HepG2 (cell line): Measurements from ENCODE around the gene MYOF. TPM values are rescaled to one million over a fixed set of nuclear protein-coding genes. Genes with fewer than 3 reads are reported as not detected.

Experiments
- ATAC-seq: fragments of 200-7000 bp; cut with Tn5 transposase; 3 replicates; pipeline ENCODE4 v1.9.1; 2020; ENCODE audit warnings: mild to moderate bottlenecking, moderate library complexity
- BruUV-seq: library from RNA; stranded (reverse); fragments of 400-500 nt; replicated peaks from 2 replicates; lab custom pipeline; 2021; lab: Mats Ljungman, UMichigan
- CTCF ChIA-PET: fragments of 300-600 bp; formaldehyde crosslinking; extraction: SDS; loops from one replicate; lab custom pipeline; 2021; ENCODE audit warnings: low total read pairs, inconsistent platforms, low intra/inter-chr PET ratio; lab: Yijun Ruan, JAX
- POLR2A ChIA-PET: fragments of 350-600 bp; sonication (Branson Sonifier 250); formaldehyde crosslinking; loops from one replicate; lab custom pipeline; 2020; ENCODE audit warnings: antibody characterized with exemption, inconsistent platforms; lab: Yijun Ruan, JAX
- DNase-seq: peaks from one replicate; pipeline ENCODE4 v3.0.0-alpha.2; 2015; ENCODE audit warnings: low spot score
- FAIRE-seq: peaks from 3 replicates; lab custom pipeline; 2011; peaks lifted over from hg19 to GRCh38; lab: Jason Lieb, UNC
- H2AFZ ChIP-seq: one replicate; pipeline ENCODE4 v1.6.1; 2011; ENCODE audit warnings: low read length, inconsistent platforms
- H3K27ac ChIP-seq: fragments of 300-600 bp; 3 replicates; pipeline ENCODE4 v1.8.0; 2011; ENCODE audit warnings: mixed run types, mild to moderate bottlenecking, mixed read lengths, low read length, inconsistent platforms; ENCODE audit not compliant: insufficient read depth; ENCODE audit errors: extremely low read length
- H3K27me3 ChIP-seq, 2 experiments: fragments of 200-600 bp in 1 of 2; 2 replicates in 1 of 2; 3 replicates in 1 of 2; pipeline versions ENCODE4 v1.6.0 to v1.8.0; 2011; ENCODE audit warnings: low read length in 2 of 2, mild to moderate bottlenecking in 2 of 2, moderate library complexity in 2 of 2, inconsistent platforms in 1 of 2; ENCODE audit not compliant: insufficient read depth in 2 of 2, control insufficient read depth in 1 of 2
- H3K36me3 ChIP-seq, 2 experiments: fragments of 200-600 bp in 1 of 2; replicated peaks in 1 of 2; 2 replicates in 1 of 2; 3 replicates in 1 of 2; pipeline versions ENCODE4 v1.5.1 to v1.8.0; 2011; ENCODE audit warnings: low read length in 2 of 2, inconsistent platforms in 1 of 2; ENCODE audit not compliant: insufficient read depth in 2 of 2, control insufficient read depth in 1 of 2
- H3K4me1 ChIP-seq: 2 replicates; pipeline ENCODE4 v1.5.1; 2012; ENCODE audit warnings: low read length, inconsistent platforms; ENCODE audit not compliant: insufficient read depth
- H3K4me2 ChIP-seq: 2 replicates; pipeline ENCODE4 v1.6.0; 2011; ENCODE audit warnings: low read depth, low read length, inconsistent platforms
- H3K4me3 ChIP-seq, 3 experiments: fragments of 200-600 bp in 1 of 3; sonication (generic), shearing (Covaris generic) in 1 of 3; replicated peaks in 1 of 3; 2 replicates each; pipeline ENCODE4 v1.5.1; 2011 to 2016; ENCODE audit warnings: low read length in 3 of 3, inconsistent platforms in 2 of 3, low read depth in 2 of 3, mild to moderate bottlenecking in 2 of 3, control low read depth in 1 of 3, mixed read lengths in 1 of 3; ENCODE audit not compliant: insufficient read depth in 1 of 3
- H3K79me2 ChIP-seq: one replicate; pipeline ENCODE4 v1.6.1; 2011; ENCODE audit warnings: low read length, inconsistent platforms; ENCODE audit not compliant: insufficient read depth
- H3K9ac ChIP-seq: 2 replicates; pipeline ENCODE4 v1.6.0; 2011; ENCODE audit warnings: mild to moderate bottlenecking, low read depth, low read length, inconsistent platforms; ENCODE audit not compliant: insufficient read depth
- H3K9me3 ChIP-seq: 2 replicates; pipeline ENCODE4 v1.5.1; 2012; ENCODE audit warnings: mild to moderate bottlenecking, low read length
- H4K20me1 ChIP-seq: 2 replicates; pipeline ENCODE4 v1.6.0; 2011; ENCODE audit warnings: inconsistent platforms, mild to moderate bottlenecking, low read length, moderate library complexity; ENCODE audit not compliant: insufficient read depth
- KLF12 ChIP-seq: sonication (generic); formaldehyde crosslinking; IDR thresholded peaks from 2 replicates; pipeline ENCODE4 v1.4.0; 2020; ENCODE audit warnings: missing genetic modification reagents, borderline replicate concordance
- NR0B2 ChIP-seq: sonication (generic); formaldehyde crosslinking; IDR thresholded peaks from 2 replicates; pipeline ENCODE4 v1.4.0; 2020; ENCODE audit warnings: mild to moderate bottlenecking, missing genetic modification reagents
- NR2C2 ChIP-seq: sonication (generic); formaldehyde crosslinking; IDR thresholded peaks from 2 replicates; pipeline ENCODE4 v1.4.0; 2020; ENCODE audit warnings: missing genetic modification reagents, mild to moderate bottlenecking, moderate library complexity, borderline replicate concordance
- PCBP2 ChIP-seq: fragments of 200-400 bp; formaldehyde crosslinking; optimal IDR thresholded peaks from 2 replicates; pipeline ENCODE3; 2018; ENCODE audit warnings: low read length, low read depth; ENCODE audit not compliant: poor library complexity, severe bottlenecking
- SRSF4 ChIP-seq: fragments of 200-400 bp; formaldehyde crosslinking; IDR thresholded peaks from one replicate; pipeline ENCODE4 v1.6.1; 2018; ENCODE audit warnings: mild to moderate bottlenecking, low read depth, low read length, moderate library complexity; ENCODE audit not compliant: poor library complexity, severe bottlenecking
- YEATS2 ChIP-seq: sonication (generic); formaldehyde crosslinking; IDR thresholded peaks from 2 replicates; pipeline ENCODE4 v1.4.0; 2020; ENCODE audit warnings: missing genetic modification reagents, borderline replicate concordance
- ZC3H13 ChIP-seq: sonication (generic); formaldehyde crosslinking; IDR thresholded peaks from 2 replicates; pipeline ENCODE4 v1.8.1; 2023; ENCODE audit warnings: mild to moderate bottlenecking, missing genetic modification reagents, moderate library complexity
- ZFYVE20 ChIP-seq: sonication (generic); formaldehyde crosslinking; IDR thresholded peaks from 2 replicates; pipeline ENCODE4 v1.8.0; 2023; ENCODE audit warnings: low read depth, mild to moderate bottlenecking, moderate library complexity, missing genetic modification reagents, borderline replicate concordance
- ZNF451 ChIP-seq: sonication (generic); formaldehyde crosslinking; IDR thresholded peaks from 2 replicates; pipeline ENCODE4 v1.5.0; 2020; ENCODE audit warnings: mild to moderate bottlenecking, missing genetic modification reagents
- ZNF547 ChIP-seq: sonication (generic); formaldehyde crosslinking; IDR thresholded peaks from 2 replicates; pipeline ENCODE4 v1.5.1; 2020; ENCODE audit warnings: mild to moderate bottlenecking, missing genetic modification reagents
- ZNF589 ChIP-seq: sonication (generic); formaldehyde crosslinking; conservative IDR thresholded peaks from 2 replicates; pipeline ENCODE4 v1.8.0; 2022; ENCODE audit warnings: mild to moderate bottlenecking, moderate library complexity, missing genetic modification reagents
- ZNF605 ChIP-seq: sonication (generic); formaldehyde crosslinking; IDR thresholded peaks from 2 replicates; pipeline ENCODE4 v1.8.0; 2022; ENCODE audit warnings: mild to moderate bottlenecking, missing genetic modification reagents
- WGBS: methylation state at CpG from one replicate; pipeline ENCODE4 v1.1.6; 2017; ENCODE audit warnings: low lambda C conversion rate; 5-methylcytosine and 5-hydroxymethylcytosine counted together
- in situ Hi-C: cut with HindIII; loops from 2 replicates; pipeline ENCODE4 v1.10.0; 2017; ENCODE audit warnings: low pct_unique_long_range_greater_than_20kb; ENCODE audit not compliant: extremely low pct_ligation_motif_present
- intact Hi-C: fragments of 100-400 bp; cut with micrococcal nuclease; formaldehyde crosslinking; loops from one replicate; pipeline ENCODE4 v1.10.0; 2022; ENCODE audit not compliant: unreplicated experiment
- polyA plus RNA-seq, 8 experiments: library from polyadenylated mRNA; depleted of rRNA in 3 of 8; stranded (reverse) in 7 of 8; unstranded in 1 of 8; fragments of >200 nt; fragmentation: Illumina TruSeq in 4 of 8; extraction: Trizol in 4 of 8; gene quantifications; 2 replicates each; pipeline versions ENCODE4 v1.2.1 to v1.2.3, GENCODE V29; 2011 to 2016; ENCODE audit warnings: low read depth in 4 of 8, missing spikeins in 1 of 8, mixed read lengths in 1 of 8; ENCODE audit not compliant: insufficient read depth in 1 of 8
- total RNA-seq, 5 experiments: library from RNA; depleted of rRNA; stranded (reverse); fragments of >200 nt; fragmentation: Illumina TruSeq; extraction: Trizol; gene quantifications; 2 replicates each; pipeline ENCODE4 v1.2.3, GENCODE V29; 2016; ENCODE audit warnings: low read depth in 1 of 5
- TF ChIP-seq, protein P1 (sequence below): sonication (generic); formaldehyde crosslinking; IDR thresholded peaks from 2 replicates; pipeline ENCODE4 v1.4.0; 2020; ENCODE audit warnings: mild to moderate bottlenecking, missing genetic modification reagents
- TF ChIP-seq, protein P2 (sequence below): sonication (generic); formaldehyde crosslinking; IDR thresholded peaks from 2 replicates; pipeline ENCODE4 v1.8.0; 2022; ENCODE audit warnings: missing genetic modification reagents, mild to moderate bottlenecking, inconsistent platforms, borderline replicate concordance

MYOF gene
- total and polyA plus RNA-seq, 2 of the 13 experiments (the other 11 are each of a cell fraction or from before 2014, with no cell fraction given) = 0.18 to 0.42 TPM

- POLR2A ChIA-PET = no interaction called here
- Histone ChIP-seq H3K4me2 (no peak overlapping the region), H3K79me2 (no peaks in the 10 kb centered on the region), H3K27me3 (no peaks in the 10 kb centered on the region; a peak in 1 of 5 replicates), H3K9me3 (no peaks in the 10 kb centered on the region), H3K9ac (no peak overlapping the region), H3K27ac (no peak overlapping the region), H3K36me3 (no peaks in the 10 kb centered on the region), H3K4me3 (no peak overlapping the region), H2AFZ (no peak overlapping the region)
- CTCF ChIA-PET = no interaction called here
- DNase-seq = no peak
- intact Hi-C loops = no loop called here
- in situ Hi-C loops = no loop called here
- no peak for ATAC-seq
- 44% methylated on average over 2 of the region's 6 CpGs for WGBS
- TF ChIP-seq, protein P1, sequence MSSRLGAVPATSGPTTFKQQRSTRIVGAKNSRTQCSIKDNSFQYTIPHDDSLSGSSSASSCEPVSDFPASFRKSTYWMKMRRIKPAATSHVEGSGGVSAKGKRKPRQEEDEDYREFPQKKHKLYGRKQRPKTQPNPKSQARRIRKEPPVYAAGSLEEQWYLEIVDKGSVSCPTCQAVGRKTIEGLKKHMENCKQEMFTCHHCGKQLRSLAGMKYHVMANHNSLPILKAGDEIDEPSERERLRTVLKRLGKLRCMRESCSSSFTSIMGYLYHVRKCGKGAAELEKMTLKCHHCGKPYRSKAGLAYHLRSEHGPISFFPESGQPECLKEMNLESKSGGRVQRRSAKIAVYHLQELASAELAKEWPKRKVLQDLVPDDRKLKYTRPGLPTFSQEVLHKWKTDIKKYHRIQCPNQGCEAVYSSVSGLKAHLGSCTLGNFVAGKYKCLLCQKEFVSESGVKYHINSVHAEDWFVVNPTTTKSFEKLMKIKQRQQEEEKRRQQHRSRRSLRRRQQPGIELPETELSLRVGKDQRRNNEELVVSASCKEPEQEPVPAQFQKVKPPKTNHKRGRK (CRISPR knock-in tag) = no peak
- no peak for TF ChIP-seq SRSF4
- TF ChIP-seq, all 625 proteins: peak for 0
- H4K20me1 ChIP-seq = no peaks in the 10 kb centered on the region
- FAIRE-seq = no peak
- BruUV-seq = no TSS peak
- no peaks in the 10 kb centered on the region for H3K4me1 ChIP-seq
Measured at GRCh38 chr10:93280121-93280698, 201.9 kb downstream of the MYOF start.

DNA sequence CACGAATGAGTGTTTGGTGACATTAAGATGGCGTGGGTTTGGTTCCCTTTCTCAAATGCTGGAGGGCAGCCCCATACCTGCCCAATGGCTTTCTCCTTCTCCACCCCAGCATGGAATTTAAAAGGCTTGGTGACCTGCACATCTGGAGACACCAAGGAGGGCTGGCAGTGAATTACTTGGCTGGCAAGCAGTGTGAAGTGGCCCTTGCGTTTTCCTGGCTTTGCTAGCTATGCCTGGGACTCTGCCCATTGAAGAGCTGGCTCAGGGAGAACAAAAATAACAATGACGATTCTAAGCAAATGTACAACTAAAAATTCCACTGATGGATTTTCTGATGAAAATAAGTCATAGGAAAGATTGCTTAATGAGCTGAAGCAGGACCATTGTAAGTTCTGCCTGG lies 204.8 kb downstream of the MYOF start:
- no peaks in the 10 kb centered on the region for H3K4me1 ChIP-seq
- no peaks in the 10 kb centered on the region for H3K9me3 ChIP-seq
- H2AFZ ChIP-seq = no peak overlapping the region
- H3K36me3 ChIP-seq = no peaks in the 10 kb centered on the region
- POLR2A ChIA-PET = no interaction called here
- CTCF ChIA-PET = no interaction called here
- BruUV-seq = no TSS peak
- WGBS = 29% methylated on average over 4 of the region's 4 CpGs
- no peak overlapping the region for H3K4me2 ChIP-seq
- ATAC-seq (no peak), DNase-seq (no peak), FAIRE-seq (no peak)
- no peaks in the 10 kb centered on the region for H4K20me1 ChIP-seq
- H3K4me3 ChIP-seq = no peak overlapping the region
- no peaks in the 10 kb centered on the region for H3K27me3 ChIP-seq
- intact Hi-C loops (no loop called here), in situ Hi-C loops (no loop called here)
- H3K9ac ChIP-seq = no peak overlapping the region
- no peak overlapping the region for H3K27ac ChIP-seq
- no peaks in the 10 kb centered on the region for H3K79me2 ChIP-seq
- TF ChIP-seq ZNF547 (CRISPR knock-in tag) (no peak), YEATS2 (CRISPR knock-in tag) (no peak), ZC3H13 (CRISPR knock-in tag) (no peak), ZNF589 (CRISPR knock-in tag) (no peak), KLF12 (CRISPR knock-in tag) (no peak), PCBP2 (no peak), NR2C2 (no peak), ZNF605 (CRISPR knock-in tag) (no peak), ZNF451 (no peak), NR0B2 (CRISPR knock-in tag) (no peak), ZFYVE20 (CRISPR knock-in tag) (no peak)
- TF ChIP-seq, protein P2, sequence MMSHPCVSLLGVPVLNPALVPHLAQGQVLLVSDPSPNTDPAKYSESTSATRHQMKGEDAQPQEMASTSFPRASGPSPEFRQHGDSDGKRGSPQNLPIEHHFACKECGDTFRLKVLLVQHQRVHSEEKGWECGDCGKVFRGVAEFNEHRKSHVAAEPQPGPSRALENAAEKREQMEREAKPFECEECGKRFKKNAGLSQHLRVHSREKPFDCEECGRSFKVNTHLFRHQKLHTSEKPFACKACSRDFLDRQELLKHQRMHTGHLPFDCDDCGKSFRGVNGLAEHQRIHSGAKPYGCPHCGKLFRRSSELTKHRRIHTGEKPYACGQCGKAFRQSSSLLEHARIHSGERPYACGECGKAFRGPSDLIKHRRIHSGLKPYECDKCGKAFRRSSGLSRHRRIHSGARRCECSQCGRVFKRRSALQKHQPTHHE (CRISPR knock-in tag) = no peak
